Measurements from ENCODE around the gene COLEC11.

COLEC11 gene

DNA sequence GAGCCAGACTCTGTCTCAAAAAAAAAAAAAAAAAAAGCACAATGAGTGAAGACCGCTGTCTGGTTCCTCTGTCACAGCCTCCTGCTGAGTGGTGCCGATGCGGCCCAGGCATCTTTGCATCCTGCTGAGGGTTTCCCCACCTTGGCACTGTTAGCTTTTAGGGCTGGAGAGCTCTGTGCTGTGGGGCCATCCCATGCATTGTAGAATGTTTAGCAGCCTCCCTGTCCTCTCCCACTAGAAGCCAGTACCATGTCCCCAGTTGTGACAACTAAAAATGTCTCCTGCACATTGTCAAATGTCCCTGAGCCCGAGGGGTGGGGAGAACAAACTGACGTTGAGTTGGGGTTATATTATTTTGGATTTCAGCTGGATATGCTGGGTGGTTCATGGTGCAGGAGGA lies 7.9 kb upstream of the COLEC11 start:
- Histone ChIP-seq H3K4me1 (ENCODE audit: insufficient read depth, low read length) (no peaks in the 10 kb centered on the region), H3K27ac (ENCODE audit: low read depth, low read length) (no peak overlapping the region), H3K9me3 (ENCODE audit: low read length) (no peaks in the 10 kb centered on the region), H3K27me3 (ENCODE audit: control insufficient read depth in 1 of 2, insufficient read depth in 2 of 2, low read length in 2 of 2) (no peaks in the 10 kb centered on the region), H3K9ac (ENCODE audit: low read length) (no peak overlapping the region), H3K36me3 (ENCODE audit: insufficient read depth, low read length) (peaks cover 15% of the 10 kb centered on the region), H3K4me3 (ENCODE audit: low read depth in 1 of 2, low read length in 2 of 2) (no peak overlapping the region)

DNA sequence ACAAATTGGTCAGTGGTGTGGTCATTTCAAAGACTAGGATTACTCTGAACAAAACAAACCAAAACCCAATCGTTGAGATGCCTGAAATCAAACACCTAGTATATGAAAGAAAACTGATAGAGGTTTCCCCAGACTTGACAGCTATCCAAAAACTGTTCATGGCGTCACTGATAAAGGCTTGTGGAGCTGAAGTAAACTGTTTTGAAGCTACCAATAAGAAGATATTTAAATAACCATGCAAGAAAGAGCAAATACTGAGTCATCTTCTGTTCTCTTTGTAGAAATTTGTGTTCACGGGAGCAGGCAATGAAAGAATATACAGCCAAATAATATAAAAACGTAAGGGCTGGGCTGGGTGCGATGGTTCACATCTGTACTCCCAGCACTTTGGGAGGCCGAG lies 7.5 kb upstream of the COLEC11 start:
- Histone ChIP-seq H3K27me3 (ENCODE audit: control insufficient read depth in 1 of 2, insufficient read depth in 2 of 2, low read length in 2 of 2) (no peaks in the 10 kb centered on the region), H3K4me3 (ENCODE audit: low read depth in 1 of 2, low read length in 2 of 2) (no peak overlapping the region), H3K4me1 (ENCODE audit: insufficient read depth, low read length) (no peaks in the 10 kb centered on the region), H3K36me3 (ENCODE audit: insufficient read depth, low read length) (peaks cover 15% of the 10 kb centered on the region), H3K9me3 (ENCODE audit: low read length) (no peaks in the 10 kb centered on the region), H3K9ac (ENCODE audit: low read length) (no peak overlapping the region), H3K27ac (ENCODE audit: low read depth, low read length) (no peak overlapping the region)

DNA sequence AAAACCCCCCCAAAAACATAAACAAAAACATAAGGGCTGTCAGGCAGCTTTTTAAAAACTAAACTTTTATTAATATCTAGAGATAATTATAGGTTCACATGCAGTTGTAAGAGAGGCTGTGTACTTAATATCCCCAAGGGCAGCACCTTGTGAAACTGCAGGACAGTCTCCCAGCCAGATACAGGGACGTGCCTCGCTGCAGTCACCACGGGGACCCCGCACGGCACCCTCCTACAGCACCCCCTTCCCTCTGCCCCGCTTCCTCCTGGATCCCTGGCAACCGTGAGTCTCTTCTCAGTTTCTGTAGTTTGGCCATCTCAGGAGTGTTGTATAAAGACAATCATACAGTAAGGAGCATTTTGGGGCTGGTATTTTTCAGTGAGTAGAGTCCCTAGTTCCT lies 6.8 kb upstream of the COLEC11 start:
- Histone ChIP-seq H3K9me3 (ENCODE audit: low read length) (no peaks in the 10 kb centered on the region), H3K4me1 (ENCODE audit: insufficient read depth, low read length) (no peaks in the 10 kb centered on the region), H3K4me3 (ENCODE audit: low read depth in 1 of 2, low read length in 2 of 2) (no peak overlapping the region), H3K9ac (ENCODE audit: low read length) (no peak overlapping the region), H3K27ac (ENCODE audit: low read depth, low read length) (no peak overlapping the region), H3K27me3 (ENCODE audit: control insufficient read depth in 1 of 2, insufficient read depth in 2 of 2, low read length in 2 of 2) (no peaks in the 10 kb centered on the region), H3K36me3 (ENCODE audit: insufficient read depth, low read length) (peaks cover 12% of the 10 kb centered on the region)

DNA sequence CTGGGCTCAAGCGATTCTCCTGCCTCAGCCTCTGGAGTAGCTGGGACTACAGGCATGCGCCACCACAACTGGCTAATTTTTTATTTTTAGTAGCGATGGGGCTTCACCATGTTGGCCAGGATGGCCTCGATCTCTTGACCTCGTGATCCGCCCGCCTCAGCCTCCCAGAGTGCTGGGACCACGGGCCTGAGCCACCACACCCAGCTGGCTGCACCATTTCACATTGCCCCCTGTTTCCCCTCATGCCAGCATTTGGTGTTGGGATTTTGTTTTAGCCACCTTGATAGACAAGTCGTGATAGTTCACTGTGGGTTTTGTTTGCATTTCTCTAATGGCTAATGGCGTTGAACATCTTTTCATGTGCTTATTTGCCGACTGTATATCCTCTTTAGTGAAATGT lies 5.8 kb upstream of the COLEC11 start:
- Histone ChIP-seq H3K9me3 (ENCODE audit: low read length) (no peaks in the 10 kb centered on the region), H3K36me3 (ENCODE audit: insufficient read depth, low read length) (peaks cover 2% of the 10 kb centered on the region), H3K9ac (ENCODE audit: low read length) (no peak overlapping the region), H3K27ac (ENCODE audit: low read depth, low read length) (no peak overlapping the region), H3K4me1 (ENCODE audit: insufficient read depth, low read length) (no peaks in the 10 kb centered on the region), H3K4me3 (ENCODE audit: low read depth in 1 of 2, low read length in 2 of 2) (no peak overlapping the region), H3K27me3 (ENCODE audit: control insufficient read depth in 1 of 2, insufficient read depth in 2 of 2, low read length in 2 of 2) (no peaks in the 10 kb centered on the region)

DNA sequence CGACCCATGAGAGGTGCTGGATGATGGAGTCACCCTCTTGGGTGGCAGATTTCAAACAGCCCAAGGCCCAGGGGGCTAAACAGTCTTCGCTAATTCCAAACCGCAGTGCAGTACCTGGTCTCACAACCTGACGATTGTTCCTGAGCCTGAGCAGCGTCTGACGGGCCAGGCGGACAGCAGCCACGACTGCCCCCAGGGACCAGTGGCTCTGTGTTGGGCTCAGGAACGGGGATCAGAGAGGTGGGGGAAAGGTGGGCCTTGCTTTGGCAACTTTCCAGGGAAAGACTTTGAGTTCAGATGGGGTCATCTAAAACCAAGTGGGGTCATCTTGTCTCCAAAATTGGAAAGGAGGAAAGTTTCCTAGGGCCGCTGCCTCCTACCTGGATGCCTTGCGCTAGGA lies 492 bp downstream of the COLEC11 start:
- Histone ChIP-seq H3K9ac (ENCODE audit: low read length) (no peak overlapping the region), H3K27ac (ENCODE audit: low read depth, low read length) (no peak overlapping the region), H3K27me3 (ENCODE audit: control insufficient read depth in 1 of 2, insufficient read depth in 2 of 2, low read length in 2 of 2) (no peaks in the 10 kb centered on the region), H3K9me3 (ENCODE audit: low read length) (no peaks in the 10 kb centered on the region), H3K36me3 (ENCODE audit: insufficient read depth, low read length) (no peaks in the 10 kb centered on the region), H3K4me3 (ENCODE audit: low read depth in 1 of 2, low read length in 2 of 2) (no peak overlapping the region), H3K4me1 (ENCODE audit: insufficient read depth, low read length) (no peaks in the 10 kb centered on the region)

DNA sequence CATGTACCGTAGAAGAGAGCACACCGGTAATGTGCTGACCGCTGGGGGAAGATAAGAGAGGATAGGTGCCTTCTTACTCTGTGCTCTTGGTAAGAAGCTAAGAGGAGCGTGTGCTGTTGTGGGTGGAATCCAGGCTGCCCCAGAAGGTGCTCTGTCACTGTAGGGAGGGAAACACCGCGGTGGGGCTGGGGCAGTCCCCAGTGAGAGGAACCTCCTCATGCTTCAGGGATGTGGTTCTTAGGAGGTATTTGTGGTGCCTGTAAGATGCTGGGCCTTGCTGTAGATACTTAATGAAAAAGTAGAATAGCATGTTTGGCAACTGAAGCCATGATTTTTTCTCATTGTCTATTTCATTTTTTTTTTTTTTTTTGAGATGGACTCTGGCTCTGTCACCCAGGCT lies 1.1 kb downstream of the COLEC11 start:
- Histone ChIP-seq H3K27ac (ENCODE audit: low read depth, low read length) (no peak overlapping the region), H3K36me3 (ENCODE audit: insufficient read depth, low read length) (no peaks in the 10 kb centered on the region), H3K9ac (ENCODE audit: low read length) (no peak overlapping the region), H3K4me1 (ENCODE audit: insufficient read depth, low read length) (no peaks in the 10 kb centered on the region), H3K9me3 (ENCODE audit: low read length) (no peaks in the 10 kb centered on the region), H3K27me3 (ENCODE audit: control insufficient read depth in 1 of 2, insufficient read depth in 2 of 2, low read length in 2 of 2) (no peaks in the 10 kb centered on the region), H3K4me3 (ENCODE audit: low read depth in 1 of 2, low read length in 2 of 2) (no peak overlapping the region)

DNA sequence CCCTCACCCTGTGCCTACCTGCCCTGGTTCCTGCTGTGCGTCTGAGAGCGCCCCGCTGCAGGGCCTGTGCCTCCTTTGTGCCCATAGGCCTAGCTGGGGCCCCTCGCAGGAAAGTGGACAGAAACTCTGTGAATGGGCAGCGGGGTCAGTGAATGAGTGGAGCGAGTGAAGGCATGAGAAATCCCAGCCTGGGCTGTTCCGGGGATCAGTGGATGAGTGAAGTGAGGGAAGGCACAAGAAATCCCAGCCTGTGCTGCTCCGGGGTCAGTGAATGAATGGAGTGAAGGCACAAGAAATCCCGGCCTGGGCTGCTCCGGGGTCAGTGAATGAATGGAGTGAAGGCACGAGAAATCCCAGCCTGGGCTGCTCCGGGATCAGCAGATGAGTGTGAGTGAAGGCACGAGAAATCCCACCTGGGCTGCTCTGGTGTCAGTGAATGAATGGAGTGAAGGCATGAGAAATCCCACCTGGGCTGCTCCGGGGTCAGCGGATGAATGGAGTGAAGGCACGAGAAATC lies 2.0 kb downstream of the COLEC11 start:
- Histone ChIP-seq H3K36me3 (ENCODE audit: insufficient read depth, low read length) (no peaks in the 10 kb centered on the region), H3K27ac (ENCODE audit: low read depth, low read length) (no peak overlapping the region), H3K9ac (ENCODE audit: low read length) (no peak overlapping the region), H3K4me3 (ENCODE audit: low read depth in 1 of 2, low read length in 2 of 2) (no peak overlapping the region), H3K27me3 (ENCODE audit: control insufficient read depth in 1 of 2, insufficient read depth in 2 of 2, low read length in 2 of 2) (no peaks in the 10 kb centered on the region), H3K9me3 (ENCODE audit: low read length) (no peaks in the 10 kb centered on the region), H3K4me1 (ENCODE audit: insufficient read depth, low read length) (no peaks in the 10 kb centered on the region)

DNA sequence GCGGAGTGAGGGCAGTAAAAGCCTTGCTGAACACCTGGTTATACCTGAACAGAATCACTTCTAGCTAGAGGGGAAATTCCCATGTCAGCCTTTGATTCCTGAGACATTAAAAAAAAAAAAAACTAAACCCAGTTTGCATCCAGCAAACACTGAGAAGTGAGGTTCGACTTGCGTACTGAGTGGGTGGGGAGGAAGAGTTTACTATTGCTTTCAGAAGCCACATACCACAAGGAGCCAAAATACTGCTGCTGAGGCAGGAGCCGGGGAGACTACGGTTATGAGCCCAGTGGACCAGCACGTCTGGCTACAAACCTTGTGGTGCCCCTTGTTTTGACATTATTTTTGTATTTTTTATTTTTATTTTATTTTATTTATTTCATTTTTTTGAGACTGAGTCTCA lies 2.7 kb downstream of the COLEC11 start:
- H3K4me1 ChIP-seq (ENCODE audit: insufficient read depth, low read length) = no peaks in the 10 kb centered on the region
- H3K9me3 ChIP-seq (ENCODE audit: low read length) = no peaks in the 10 kb centered on the region
- no peaks in the 10 kb centered on the region for H3K27me3 ChIP-seq (ENCODE audit: control insufficient read depth in 1 of 2, insufficient read depth in 2 of 2, low read length in 2 of 2)
- no peak overlapping the region for H3K27ac ChIP-seq (ENCODE audit: low read depth, low read length)
- no peak overlapping the region for H3K4me3 ChIP-seq (ENCODE audit: low read depth in 1 of 2, low read length in 2 of 2)
- no peak overlapping the region for H3K9ac ChIP-seq (ENCODE audit: low read length)
- no peaks in the 10 kb centered on the region for H3K36me3 ChIP-seq (ENCODE audit: insufficient read depth, low read length)

DNA sequence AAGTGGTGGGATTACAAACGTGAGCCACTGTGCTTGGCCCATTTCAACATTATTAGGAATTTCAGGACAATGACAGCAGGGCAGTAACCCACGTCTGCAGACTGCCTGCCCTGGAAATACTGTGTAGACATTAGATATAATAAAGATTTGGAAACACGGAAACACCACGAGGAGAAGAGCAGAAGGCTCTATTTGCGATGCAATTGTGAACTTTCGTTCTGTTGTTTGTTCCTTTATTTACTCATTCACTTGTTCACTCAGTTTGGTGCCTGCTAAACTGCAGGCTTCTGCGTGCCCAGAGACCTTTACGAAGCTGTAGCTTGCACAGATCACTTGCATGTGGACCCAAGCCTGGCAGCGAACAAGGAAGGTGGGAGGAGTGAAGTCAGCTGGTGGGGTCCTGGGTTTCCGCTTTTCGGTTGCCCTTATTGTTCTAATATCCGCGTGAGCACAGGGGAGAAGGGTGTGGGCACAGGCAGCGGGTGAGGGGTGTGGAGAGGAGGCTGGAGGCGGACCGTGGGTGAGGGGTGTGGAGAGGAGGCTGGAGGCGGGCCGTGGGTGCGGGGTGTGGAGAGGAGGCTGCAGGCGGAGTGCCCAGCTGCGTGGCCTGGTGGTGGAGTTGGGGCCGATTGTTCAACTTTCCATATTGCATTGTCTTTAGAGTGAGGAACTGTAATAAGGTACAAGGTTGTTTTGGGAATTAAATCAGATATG lies 3.4 kb downstream of the COLEC11 start:
- Histone ChIP-seq H3K9ac (ENCODE audit: low read length) (no peak overlapping the region), H3K36me3 (ENCODE audit: insufficient read depth, low read length) (no peaks in the 10 kb centered on the region), H3K4me1 (ENCODE audit: insufficient read depth, low read length) (no peaks in the 10 kb centered on the region), H3K27me3 (ENCODE audit: control insufficient read depth in 1 of 2, insufficient read depth in 2 of 2, low read length in 2 of 2) (no peaks in the 10 kb centered on the region), H3K4me3 (ENCODE audit: low read depth in 1 of 2, low read length in 2 of 2) (no peak overlapping the region), H3K9me3 (ENCODE audit: low read length) (no peaks in the 10 kb centered on the region), H3K27ac (ENCODE audit: low read depth, low read length) (no peak overlapping the region)

DNA sequence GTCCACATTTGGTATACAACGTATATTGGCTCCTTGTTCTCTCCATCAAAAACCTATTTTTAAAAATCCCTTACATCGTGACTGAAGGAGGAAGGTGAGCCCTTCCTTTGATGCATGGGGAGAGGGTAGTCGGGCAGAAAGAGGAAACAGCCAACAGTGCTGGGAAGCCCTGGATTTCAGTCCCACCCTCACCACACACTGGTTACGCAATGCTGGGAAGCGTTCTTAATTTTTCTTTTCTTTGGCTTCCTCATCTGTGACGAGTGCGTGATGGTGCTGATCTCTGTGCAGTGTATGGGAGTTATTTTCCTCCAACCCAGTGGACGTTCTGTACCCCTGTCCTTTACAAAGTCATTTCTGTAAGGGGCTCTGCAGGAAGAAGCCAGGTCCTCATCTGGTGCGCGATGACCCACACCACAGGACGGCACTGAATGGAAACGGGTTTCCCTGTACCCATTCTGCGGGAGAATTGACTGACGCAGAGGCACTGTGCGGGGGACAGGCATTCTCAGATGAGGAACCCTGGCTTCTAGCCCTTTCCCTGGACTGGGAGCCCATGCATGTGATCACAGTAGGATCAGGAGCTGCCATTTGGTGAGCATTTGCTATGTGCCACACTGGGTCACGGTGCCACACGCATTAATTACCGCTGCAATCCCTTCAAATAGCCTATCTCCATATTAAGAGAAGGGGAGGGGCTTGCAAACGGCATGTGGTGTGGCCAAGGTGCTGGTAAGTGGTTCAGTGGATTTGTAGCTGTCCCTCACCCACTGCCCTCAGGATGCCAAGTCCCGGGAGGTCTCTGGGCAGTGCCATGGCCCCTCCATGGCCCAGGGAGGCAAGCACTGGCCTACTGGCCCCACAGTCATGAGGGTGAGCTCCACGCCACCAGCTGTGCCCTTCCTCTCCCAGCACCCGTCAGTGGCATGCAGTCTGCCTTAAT lies 4.3 kb downstream of the COLEC11 start:
- Histone ChIP-seq H3K4me3 (ENCODE audit: low read depth in 1 of 2, low read length in 2 of 2) (no peak overlapping the region), H3K9ac (ENCODE audit: low read length) (no peak overlapping the region), H3K9me3 (ENCODE audit: low read length) (no peaks in the 10 kb centered on the region), H3K27ac (ENCODE audit: low read depth, low read length) (no peak overlapping the region), H3K36me3 (ENCODE audit: insufficient read depth, low read length) (no peaks in the 10 kb centered on the region), H3K27me3 (ENCODE audit: control insufficient read depth in 1 of 2, insufficient read depth in 2 of 2, low read length in 2 of 2) (no peaks in the 10 kb centered on the region), H3K4me1 (ENCODE audit: insufficient read depth, low read length) (no peaks in the 10 kb centered on the region)

DNA sequence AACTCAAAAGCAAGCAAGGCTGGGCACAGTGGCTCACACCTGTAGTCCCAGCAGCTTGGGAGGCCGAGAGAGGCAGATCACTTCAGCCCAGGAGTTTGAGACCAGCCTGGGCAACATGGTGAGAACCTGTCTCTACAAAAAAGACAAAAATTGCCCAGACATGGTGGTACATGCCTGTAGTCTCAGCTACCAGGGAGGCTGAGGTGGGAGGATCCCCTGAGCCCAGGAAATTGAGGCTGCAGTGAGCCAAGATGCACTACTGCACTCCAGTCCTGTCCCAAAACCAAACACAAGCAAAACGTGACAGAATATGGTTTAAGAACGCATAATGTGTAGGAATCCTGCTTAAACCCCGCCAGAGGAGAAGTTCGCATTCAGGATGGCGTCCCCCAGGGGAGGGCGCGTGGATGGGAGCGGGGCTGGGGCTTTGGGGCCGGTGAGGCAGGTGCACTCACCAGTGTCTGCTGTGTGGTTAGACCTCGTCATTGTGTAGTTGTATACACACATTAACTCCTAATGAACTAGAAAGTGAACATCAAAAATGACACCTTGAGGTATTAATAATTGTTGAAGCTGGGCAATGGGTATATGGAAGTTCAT lies 5.4 kb downstream of the COLEC11 start:
- Histone ChIP-seq H3K27ac (ENCODE audit: low read depth, low read length) (no peak overlapping the region), H3K9ac (ENCODE audit: low read length) (no peak overlapping the region), H3K9me3 (ENCODE audit: low read length) (no peaks in the 10 kb centered on the region), H3K4me1 (ENCODE audit: insufficient read depth, low read length) (no peaks in the 10 kb centered on the region), H3K36me3 (ENCODE audit: insufficient read depth, low read length) (no peaks in the 10 kb centered on the region), H3K27me3 (ENCODE audit: control insufficient read depth in 1 of 2, insufficient read depth in 2 of 2, low read length in 2 of 2) (no peaks in the 10 kb centered on the region), H3K4me3 (ENCODE audit: low read depth in 1 of 2, low read length in 2 of 2) (no peak overlapping the region)

Data from muscle layer of colon (tissue), 2 donors.